Activated CD8-positive, alpha-beta T cell treated with anti-CD3 and anti-CD28 coated beads for 36 hours (primary cell): ENCODE measurements around the gene SPAG4. TPM values are rescaled to one million over a fixed set of nuclear protein-coding genes. Genes with fewer than 3 reads are reported as not detected.

Experiments
- ATAC-seq: fragments of 200-7000 bp; cut with Tn5 transposase; one replicate; pipeline ENCODE4 v1.10.0; 2021; ENCODE audit warnings: mild to moderate bottlenecking, moderate library complexity
- CTCF ChIA-PET: fragments of 350-600 bp; sonication (Branson Sonifier 250); formaldehyde crosslinking; loops from one replicate; lab custom pipeline; 2021; ENCODE audit warnings: antibody characterized with exemption; lab: Charles Lee
- POLR2A ChIA-PET: fragments of 350-600 bp; sonication (Branson Sonifier 250); formaldehyde crosslinking; loops from one replicate; lab custom pipeline; 2021; ENCODE audit warnings: antibody characterized with exemption; lab: Charles Lee
- DNase-seq: peaks from one replicate; pipeline ENCODE4 v3.0.0-alpha.2; 2020
- H3K27ac Mint-ChIP-seq: one replicate; pipeline ENCODE4 v1.8.0; 2021; ENCODE audit warnings: mild to moderate bottlenecking, mixed read lengths
- H3K27me3 Mint-ChIP-seq: one replicate; pipeline ENCODE4 v1.8.0; 2021; ENCODE audit warnings: mixed read lengths
- H3K36me3 Mint-ChIP-seq: one replicate; pipeline ENCODE4 v1.8.0; 2021; ENCODE audit warnings: low read depth, mixed read lengths
- H3K4me1 Mint-ChIP-seq: one replicate; pipeline ENCODE4 v1.8.0; 2021; ENCODE audit warnings: low read depth, mixed read lengths
- H3K4me3 Mint-ChIP-seq: one replicate; pipeline ENCODE4 v1.8.0; 2021; ENCODE audit warnings: mild to moderate bottlenecking, moderate library complexity, mixed read lengths
- H3K9me3 Mint-ChIP-seq: one replicate; pipeline ENCODE4 v1.8.0; 2021; ENCODE audit warnings: mixed read lengths
- intact Hi-C: fragments of 100-400 bp; cut with micrococcal nuclease; formaldehyde crosslinking; loops from one replicate; pipeline ENCODE4 v1.10.0; 2022
- total RNA-seq, 2 experiments: library from RNA; stranded (reverse); gene quantifications; one replicate each; pipeline ENCODE4 v1.2.3, GENCODE V29; 2021
- TF ChIP-seq, protein P1 (sequence below): fragments of 200-600 bp; IDR thresholded peaks from one replicate; pipeline ENCODE4 v1.8.0; 2022; ENCODE audit warnings: antibody characterized with exemption, mild to moderate bottlenecking

The SPAG4 gene
- total RNA-seq, 2 experiments from 2014 or later, result 11.5 to 11.8 TPM

DNA sequence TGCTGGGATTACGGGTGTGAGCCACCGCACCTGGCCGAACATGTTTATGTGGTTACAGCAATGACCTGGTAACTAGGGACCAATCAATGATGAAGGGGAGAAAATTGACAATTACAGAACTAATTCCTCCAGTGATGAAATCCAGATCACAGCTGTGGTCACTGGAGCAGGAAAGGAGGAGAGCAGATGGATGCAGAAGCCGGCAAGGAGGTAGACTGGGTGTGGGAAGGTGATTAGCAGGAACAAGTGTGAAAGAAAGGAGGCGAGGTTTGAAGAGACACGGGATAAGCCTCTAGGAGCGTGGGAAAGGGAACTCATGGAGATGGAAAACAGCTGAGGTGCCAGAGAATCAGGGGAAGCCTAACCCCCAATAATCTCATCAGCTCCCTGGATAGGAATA lies 17.2 kb upstream of the SPAG4 start:
- H3K4me1 Mint-ChIP-seq, result peaks cover 4% of the 10 kb centered on the region
- ChIA-PET POLR2A (no interaction called here), CTCF (interaction anchor here (1.1 kb wide), 1 partner anchor 151 kb away, joined by 3 read pairs; no protein-coding TSS in a partner anchor)
- TF ChIP-seq, protein P1, sequence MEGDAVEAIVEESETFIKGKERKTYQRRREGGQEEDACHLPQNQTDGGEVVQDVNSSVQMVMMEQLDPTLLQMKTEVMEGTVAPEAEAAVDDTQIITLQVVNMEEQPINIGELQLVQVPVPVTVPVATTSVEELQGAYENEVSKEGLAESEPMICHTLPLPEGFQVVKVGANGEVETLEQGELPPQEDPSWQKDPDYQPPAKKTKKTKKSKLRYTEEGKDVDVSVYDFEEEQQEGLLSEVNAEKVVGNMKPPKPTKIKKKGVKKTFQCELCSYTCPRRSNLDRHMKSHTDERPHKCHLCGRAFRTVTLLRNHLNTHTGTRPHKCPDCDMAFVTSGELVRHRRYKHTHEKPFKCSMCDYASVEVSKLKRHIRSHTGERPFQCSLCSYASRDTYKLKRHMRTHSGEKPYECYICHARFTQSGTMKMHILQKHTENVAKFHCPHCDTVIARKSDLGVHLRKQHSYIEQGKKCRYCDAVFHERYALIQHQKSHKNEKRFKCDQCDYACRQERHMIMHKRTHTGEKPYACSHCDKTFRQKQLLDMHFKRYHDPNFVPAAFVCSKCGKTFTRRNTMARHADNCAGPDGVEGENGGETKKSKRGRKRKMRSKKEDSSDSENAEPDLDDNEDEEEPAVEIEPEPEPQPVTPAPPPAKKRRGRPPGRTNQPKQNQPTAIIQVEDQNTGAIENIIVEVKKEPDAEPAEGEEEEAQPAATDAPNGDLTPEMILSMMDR, result no peak
- H3K27ac Mint-ChIP-seq, result no peak overlapping the region
- no peaks in the 10 kb centered on the region for H3K9me3 Mint-ChIP-seq
- no peaks in the 10 kb centered on the region for H3K36me3 Mint-ChIP-seq
- H3K27me3 Mint-ChIP-seq, result peaks cover 27% of the 10 kb centered on the region
- DNase-seq (no peak), ATAC-seq (no peak)
- intact Hi-C loops, result no loop called here
- no peak overlapping the region for H3K4me3 Mint-ChIP-seq

DNA sequence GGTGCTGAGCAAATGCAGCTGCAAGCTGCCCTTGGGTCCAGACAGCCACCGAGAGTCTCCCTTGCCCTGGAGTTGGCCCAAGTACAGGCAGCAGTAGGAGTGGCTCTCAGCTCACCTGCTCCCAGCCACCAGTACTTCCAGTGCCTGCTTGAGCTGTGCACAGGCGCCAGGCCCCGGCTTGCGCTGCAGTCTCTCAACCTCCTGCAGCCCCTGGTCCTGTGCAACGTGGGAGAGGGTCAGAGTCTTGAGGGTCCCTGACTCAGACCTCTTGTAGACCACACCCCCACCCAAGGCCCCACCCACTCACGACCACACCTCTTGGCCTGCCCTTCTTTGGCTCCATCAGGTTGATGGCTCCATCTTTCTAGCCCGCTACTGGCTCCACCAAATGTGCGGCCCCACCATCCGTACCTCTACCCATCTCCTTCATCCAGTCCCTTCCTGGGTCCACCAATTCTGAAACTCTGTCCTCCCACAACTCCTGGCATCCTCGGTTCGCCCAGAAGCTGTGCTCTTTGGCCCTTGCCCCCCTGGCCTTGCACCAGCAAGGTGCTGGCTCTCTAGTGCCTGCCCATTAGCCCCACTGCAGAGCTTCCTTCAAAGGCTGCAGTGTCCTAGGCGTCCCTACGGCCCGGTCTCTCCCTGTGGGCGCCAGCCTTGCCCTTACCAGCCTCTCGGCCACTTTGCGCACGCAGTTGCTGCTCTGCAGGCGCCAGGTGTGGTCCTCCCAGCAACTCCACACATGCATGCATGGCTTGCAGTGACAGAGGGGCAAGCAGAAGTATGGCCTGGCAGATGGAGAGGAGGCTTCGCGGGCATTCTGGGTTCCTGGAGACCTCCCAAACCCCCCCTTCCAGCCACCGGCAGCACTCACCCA lies 16.5 kb upstream of the SPAG4 start:
- TF ChIP-seq, protein P1, result no peak
- H3K36me3 Mint-ChIP-seq, result no peaks in the 10 kb centered on the region
- ChIA-PET POLR2A (interaction anchor here (1.0 kb wide), 1 partner anchor 74 kb away, joined by 3 read pairs; no protein-coding TSS in a partner anchor), CTCF (interaction anchor here (1.1 kb wide), 1 partner anchor 152 kb away, joined by 3 read pairs; no protein-coding TSS in a partner anchor)
- ATAC-seq, result no peak
- DNase-seq, result no peak
- H3K4me1 Mint-ChIP-seq, result peaks cover 4% of the 10 kb centered on the region
- H3K4me3 Mint-ChIP-seq, result no peak overlapping the region
- H3K27me3 Mint-ChIP-seq, result peaks cover 28% of the 10 kb centered on the region
- no peaks in the 10 kb centered on the region for H3K9me3 Mint-ChIP-seq
- H3K27ac Mint-ChIP-seq, result no peak overlapping the region
- intact Hi-C loops, result no loop called here

DNA sequence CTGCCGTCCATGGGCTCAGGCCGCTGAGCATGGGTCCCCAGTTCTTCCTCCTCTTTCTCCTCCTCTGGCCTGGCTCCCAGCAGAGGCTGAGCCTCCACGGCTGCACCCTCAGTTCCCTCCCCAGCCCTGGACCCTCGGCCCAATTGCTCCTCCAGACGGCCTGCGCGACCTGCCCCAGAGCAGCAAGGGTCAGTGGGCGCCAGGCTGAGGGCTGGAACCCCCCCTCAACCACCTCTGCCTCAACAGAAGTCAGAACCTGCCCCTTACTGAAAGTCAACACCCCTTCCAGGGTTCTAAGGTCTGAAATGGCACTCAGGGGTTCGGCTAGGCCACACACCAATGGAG lies 15.9 kb upstream of the SPAG4 start:
- peaks cover 28% of the 10 kb centered on the region for H3K27me3 Mint-ChIP-seq
- no peak for ATAC-seq
- intact Hi-C loops, result no loop called here
- peaks cover 4% of the 10 kb centered on the region for H3K4me1 Mint-ChIP-seq
- H3K27ac Mint-ChIP-seq, result no peak overlapping the region
- ChIA-PET CTCF (interaction anchor here (1.1 kb wide), 1 partner anchor 152 kb away, joined by 3 read pairs; no protein-coding TSS in a partner anchor), POLR2A (interaction anchor here (1.0 to 1.7 kb wide), 2 partner anchors 16 to 74 kb away, joined by 3 to 4 read pairs; partner anchors contain the start of gene SPAG4)
- no peaks in the 10 kb centered on the region for H3K36me3 Mint-ChIP-seq
- DNase-seq, result no peak
- no peaks in the 10 kb centered on the region for H3K9me3 Mint-ChIP-seq
- TF ChIP-seq, protein P1, result no peak
- H3K4me3 Mint-ChIP-seq, result no peak overlapping the region

DNA sequence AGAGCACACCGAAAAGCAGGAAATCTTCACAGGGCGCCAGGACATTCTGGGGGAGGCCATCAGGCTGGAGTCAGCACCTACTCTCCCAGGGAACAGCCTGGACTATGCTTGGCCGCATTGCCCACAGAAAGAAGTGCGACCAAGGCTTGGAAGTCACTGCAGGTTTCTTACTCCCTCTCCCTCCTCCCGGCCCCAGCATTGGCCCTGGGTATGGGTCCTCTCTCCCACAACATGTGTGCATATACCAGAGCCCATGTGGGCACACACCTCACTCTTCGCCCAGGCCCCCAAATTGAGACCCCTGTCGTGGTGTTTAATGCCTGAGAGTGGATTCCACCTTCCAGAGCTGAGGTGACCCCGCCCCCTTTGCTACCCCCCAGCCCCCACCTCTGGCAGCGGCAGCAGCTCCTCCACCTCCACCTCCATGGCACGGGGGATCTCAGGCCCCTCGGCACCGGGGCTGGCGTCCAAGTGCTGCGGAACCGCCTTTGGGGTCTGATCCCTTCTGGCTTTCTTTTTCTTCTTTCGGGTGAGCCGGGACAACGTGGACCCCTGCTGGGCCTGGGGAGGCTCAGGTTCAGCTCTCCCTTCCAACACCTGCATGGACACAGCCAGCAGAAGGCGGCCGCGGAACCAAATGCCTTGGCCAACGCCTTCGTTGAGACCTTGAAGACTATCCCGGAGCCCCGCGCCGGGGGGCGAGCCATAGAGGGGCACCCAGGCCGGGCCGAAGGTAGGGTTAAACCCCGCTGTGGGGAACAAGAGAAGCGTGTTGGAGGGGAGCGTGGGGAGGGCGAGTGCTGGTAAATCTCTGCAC lies 15.2 kb upstream of the SPAG4 start:
- no peak for ATAC-seq
- intact Hi-C loops, result no loop called here

More for the DNA sequence above, 15.2 kb upstream of the SPAG4 start:
- DNase-seq, result no peak
- Mint-ChIP-seq H3K27ac (no peak overlapping the region), H3K4me3 (peak overlapping the region; percentile 69), H3K27me3 (peaks cover 28% of the 10 kb centered on the region), H3K9me3 (no peaks in the 10 kb centered on the region), H3K4me1 (peaks cover 4% of the 10 kb centered on the region), H3K36me3 (no peaks in the 10 kb centered on the region)
- ChIA-PET CTCF (interaction anchor here (1.2 to 2.0 kb wide), 4 partner anchors 12 to 393 kb away, joined by 3 to 9 read pairs (median 4); no protein-coding TSS in a partner anchor), POLR2A (interaction anchor here (1.0 to 1.7 kb wide), 2 partner anchors 15 to 73 kb away, joined by 3 to 4 read pairs; partner anchors contain the start of gene SPAG4)
- TF ChIP-seq, protein P1, result no peak
